NCI-H345 treated with DMSO at 0.1 percent for 48 hours (cell line): ENCODE results near the gene NOX5.
"Not testable (repeated sequence)": the region's sequence is repeated elsewhere in the genome, so short reads cannot be mapped to it uniquely, and the experiment has no call there.

Experiments used
- DNase-seq: peaks from one replicate; lab custom pipeline; 2025; ENCODE audit not compliant: unreplicated experiment; lab: John Stamatoyannopoulos, UW

Gene NOX5

DNA sequence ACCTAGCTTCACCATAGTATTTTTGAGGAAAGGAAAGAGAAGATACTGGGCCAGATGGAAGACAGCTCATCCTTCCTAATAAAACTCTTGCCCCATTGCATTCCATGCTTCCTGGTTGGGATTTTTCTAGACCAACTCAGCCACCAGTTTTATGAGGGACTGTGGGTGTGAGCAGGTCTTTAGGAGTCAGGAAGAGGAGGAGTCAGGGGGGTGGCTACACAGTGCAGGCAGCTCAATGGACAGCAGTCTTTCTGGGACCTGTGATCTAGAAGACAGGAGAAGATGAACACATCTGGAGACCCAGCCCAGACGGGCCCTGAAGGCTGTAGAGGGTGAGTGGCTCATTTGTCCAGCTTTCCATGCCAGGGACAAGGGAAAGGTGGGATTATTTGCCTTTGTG, at the start of gene NOX5:
Gene NOX5, plus strand, starts transcription at position 242 of the 400 bp plus-strand sequence. Its CDS starts 41 bp downstream, at position 283.
- DNase-seq: no peak

DNA sequence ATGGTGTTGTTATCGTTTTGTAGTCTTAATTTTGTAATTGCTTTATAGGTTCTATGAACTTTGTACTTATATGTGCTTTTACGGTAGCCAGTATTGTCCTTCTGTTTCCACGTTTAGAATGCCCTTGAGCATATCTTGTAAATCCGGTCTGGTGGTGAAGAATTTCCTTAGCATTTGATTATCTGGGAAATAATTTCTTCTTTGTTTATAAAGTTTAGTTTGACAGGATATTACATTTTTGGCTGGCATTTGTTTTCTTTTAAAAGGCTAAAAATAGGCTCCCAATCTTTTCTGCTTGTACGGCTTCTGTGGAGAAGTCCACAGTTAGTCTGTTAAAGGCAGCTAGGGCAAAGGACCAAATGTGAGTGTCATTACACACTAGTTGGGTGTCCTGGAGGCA, 47.5 kb upstream of the NOX5 start:
- DNase-seq: no peak

- DNase-seq: no peak
These were observed 46.5 kb upstream of the NOX5 start for GRCh38 chr15:68967948-68968347.

DNA sequence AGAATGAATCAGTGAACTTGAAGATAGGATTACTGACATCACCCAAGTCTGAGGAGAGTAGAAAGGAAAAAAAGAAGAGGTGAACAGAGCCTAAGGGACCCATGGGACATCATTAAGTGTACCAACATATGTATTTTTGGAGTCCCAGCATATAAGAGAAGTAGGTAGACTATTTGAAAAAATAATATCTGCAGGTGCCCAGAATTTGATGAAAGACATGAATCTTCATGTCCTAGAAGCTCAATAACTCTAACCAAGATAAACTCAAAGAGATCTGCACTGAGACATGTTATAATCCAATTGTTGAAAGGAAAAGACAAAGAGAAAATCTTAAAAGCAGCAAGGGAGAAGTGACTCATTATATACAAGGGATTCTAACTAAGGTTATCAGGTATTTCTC, 45.2 kb upstream of the NOX5 start:
- DNase-seq: no peak

DNA sequence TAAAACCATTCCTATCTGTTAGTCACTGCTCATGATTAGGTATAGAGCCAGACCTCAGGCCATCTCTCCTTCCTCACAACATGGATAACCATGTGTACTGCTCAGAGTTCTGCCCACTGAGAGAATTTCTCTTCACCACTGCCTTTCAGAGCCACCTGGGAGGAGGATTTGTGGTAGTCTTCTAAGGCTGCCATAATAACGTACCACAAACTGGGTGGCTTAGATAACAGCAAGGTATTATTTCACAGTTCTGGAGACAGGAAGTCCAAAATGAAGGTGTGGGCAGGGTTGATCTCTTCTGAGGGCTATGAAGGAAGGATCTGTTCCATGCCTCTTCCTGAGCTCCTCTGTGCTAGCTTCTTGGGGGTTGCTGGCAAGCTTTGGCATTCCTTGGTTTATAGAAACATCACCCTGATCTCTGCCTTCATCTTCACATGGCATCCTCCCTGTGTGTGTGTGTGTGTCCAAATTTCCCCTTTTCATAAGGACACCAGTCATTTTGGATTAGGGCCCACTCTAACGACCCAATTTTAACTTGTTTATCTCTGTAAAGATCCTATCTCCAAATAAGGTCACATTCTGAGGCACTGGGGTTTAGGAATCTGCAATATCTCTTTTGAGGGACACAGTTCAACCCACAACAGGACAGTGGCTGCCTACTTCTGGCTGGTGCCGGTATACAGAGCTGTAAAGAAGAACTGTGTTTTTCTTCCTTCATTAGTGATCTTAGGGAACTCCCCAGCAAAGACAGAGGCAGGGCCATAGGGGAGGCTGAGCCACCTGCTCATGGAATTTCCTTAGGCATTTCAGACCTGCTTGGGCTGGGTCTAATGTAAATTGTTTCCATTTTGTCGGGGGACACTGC, 42.1 kb upstream of the NOX5 start:
- DNase-seq: no peak

DNA sequence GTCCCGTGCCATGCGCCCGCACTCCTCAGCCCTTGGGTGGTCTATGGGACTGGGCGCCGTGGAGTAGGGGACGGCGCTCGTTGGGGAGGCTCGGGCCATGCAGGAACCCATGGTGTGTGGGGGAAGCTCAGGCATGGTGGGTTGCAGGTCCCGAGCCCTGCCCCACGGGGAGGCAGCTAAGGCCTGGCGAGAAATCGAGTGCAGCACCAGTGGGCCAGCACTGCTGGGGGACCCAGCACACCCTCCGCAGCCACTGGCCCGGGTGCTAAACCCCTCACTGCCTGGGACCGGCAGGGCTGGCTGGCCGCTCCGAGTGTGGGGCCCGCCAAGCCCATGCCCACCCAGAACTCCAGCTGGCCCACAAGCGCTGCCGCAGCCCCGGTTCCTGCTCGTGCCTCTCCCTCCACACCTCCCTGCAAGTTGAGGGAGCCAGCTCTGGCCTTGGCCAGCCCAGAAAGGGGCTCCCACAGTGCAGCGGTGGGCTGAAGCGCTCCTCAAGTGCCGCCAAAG, 38.8 kb upstream of the NOX5 start:
- not testable (repeated sequence) for DNase-seq

DNA sequence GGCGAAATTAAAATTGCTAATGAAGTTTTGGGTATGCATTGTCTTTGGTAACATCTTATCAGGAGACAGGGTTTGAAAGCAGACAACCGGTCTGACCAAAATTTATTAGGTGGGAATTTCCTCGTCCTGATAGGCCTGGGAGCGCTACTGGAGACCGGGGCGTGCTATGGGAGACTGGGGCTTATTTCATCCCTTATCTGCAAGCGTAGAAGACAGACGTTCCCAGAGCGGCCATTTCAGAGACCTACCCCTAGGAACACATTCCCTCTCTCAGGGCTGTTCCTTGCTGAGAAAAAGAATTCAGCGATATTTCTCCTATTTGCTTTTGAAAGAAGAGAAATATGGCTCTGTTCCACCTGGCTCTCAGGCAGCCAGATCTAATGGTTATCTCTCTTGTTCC, 37.1 kb upstream of the NOX5 start:
- DNase-seq: not testable (repeated sequence)

GRCh38 chr15:68979006-68979405, 35.5 kb upstream of the NOX5 start:
- no peak for DNase-seq

DNA sequence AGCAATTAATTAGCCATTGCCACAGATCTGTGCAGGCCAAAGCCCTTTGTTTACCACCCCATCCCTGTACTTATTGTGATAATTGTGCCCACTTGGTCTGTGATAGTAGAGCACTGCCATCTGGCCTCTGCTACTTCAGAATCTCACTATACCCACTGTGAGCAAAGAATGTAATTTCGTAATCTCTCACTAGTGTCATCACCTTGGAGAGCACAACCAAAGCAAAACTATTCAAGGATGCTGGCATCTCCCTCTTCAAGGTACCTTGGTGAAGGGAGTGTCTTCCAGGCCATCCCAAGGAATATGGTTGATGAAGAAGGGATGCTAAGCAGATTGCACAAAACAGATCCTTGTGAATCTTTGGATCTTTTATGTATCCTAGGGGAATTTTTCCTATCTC, 34.7 kb upstream of the NOX5 start:
- no peak for DNase-seq

DNA sequence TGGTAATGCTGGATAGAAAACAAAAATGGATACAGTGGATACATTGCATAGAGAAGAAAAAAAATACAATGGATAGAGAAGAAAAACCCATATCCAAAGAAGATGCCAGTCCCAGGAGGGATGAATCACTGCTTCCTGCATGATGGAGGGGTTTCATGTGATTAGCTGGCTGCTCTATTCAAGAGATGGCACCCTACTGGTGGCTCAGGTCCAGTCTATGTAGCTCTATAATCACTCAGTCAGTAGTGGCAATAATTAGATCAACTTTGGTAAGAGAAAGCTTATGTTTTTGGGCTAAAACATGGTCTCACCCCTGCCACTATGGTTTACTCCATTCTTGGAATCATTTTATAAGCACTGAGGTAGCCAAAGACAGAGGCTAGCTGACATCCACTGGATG, 33.7 kb upstream of the NOX5 start:
- no peak for DNase-seq

GRCh38 chr15:68981941-68982340, 32.6 kb upstream of the NOX5 start:
- DNase-seq: no peak

DNA sequence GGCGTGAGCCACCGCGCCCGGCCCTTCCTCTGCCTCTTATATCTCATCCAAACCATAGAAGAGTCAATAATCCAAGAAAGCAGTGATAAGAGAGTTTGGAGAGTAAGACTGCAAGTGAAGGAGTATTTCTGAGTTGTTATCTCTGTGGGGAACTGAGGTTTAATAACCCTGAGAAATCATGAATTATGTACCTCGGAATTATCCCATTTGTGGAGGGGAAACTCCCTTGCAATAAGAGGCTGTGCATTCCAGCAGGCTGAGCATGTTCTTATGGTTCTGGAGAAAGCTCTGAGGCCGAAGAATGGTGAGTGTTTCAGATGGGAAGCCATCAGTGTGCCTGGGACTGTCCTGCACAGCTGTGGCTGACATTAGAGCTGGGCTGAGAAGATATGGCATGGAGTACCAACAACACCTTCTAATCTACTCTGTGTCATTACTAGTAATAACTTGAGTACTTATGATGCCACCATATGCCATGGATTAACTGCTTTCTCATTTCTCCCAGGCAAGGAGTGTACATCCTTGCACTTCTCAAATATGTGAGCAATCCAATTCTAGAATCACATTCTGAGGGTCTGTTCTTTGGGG, 31.4 kb upstream of the NOX5 start:
- no peak for DNase-seq

DNA sequence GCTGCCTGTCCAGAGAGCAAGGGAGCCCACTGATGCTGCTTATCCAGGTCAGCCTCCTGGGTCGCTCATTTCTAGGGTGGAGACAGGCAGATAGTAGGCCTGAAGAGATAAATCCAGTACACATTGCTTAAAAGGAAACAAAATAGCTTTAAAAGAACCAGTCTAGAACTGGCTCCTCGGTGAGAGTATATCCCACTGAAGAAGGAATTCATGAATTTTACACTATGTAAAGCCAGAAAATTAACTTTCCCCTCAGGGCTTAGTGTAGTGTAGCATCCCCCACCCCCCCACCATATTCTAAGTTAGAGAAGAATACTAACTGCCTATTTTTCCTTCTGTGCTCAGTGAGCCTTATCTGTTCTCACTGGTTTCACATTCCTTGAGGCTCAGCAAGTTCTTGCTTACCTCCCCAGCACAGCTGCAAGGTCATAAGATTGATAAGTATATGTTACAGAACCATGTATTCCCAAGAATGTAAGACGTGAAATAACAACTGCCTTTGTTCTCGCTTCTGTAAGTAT, 30.5 kb upstream of the NOX5 start:
- no peak for DNase-seq

- no peak for DNase-seq
These were observed 29.9 kb upstream of the NOX5 start for GRCh38 chr15:68984586-68984985.

GRCh38 chr15:68985361-68985891, 29.1 kb upstream of the NOX5 start:
- no peak for DNase-seq

- DNase-seq: no peak
These were observed 28.2 kb upstream of the NOX5 start for GRCh38 chr15:68986322-68986721.

DNA sequence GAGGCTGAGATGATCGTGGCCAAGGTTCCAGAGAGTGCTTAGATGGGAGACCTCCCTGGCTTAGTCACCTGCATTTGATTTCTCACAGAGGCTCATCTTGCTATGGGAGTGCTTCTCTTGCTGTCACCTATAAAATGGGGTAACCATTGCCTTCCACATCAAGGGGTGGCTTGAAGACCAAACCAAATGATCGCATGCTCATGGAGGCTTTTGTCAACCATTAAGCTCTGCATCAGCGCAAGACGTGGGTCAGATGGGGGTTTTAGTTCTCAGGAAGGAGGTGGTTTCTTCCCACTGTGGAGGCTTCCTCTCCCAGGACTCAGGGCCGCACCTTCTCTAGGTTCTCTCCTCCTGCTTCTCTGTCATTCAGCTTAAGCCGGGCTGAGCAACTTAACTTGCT, 27.4 kb upstream of the NOX5 start:
- no peak for DNase-seq

- DNase-seq: no peak
These were observed 26.8 kb upstream of the NOX5 start for GRCh38 chr15:68987676-68988075.

DNA sequence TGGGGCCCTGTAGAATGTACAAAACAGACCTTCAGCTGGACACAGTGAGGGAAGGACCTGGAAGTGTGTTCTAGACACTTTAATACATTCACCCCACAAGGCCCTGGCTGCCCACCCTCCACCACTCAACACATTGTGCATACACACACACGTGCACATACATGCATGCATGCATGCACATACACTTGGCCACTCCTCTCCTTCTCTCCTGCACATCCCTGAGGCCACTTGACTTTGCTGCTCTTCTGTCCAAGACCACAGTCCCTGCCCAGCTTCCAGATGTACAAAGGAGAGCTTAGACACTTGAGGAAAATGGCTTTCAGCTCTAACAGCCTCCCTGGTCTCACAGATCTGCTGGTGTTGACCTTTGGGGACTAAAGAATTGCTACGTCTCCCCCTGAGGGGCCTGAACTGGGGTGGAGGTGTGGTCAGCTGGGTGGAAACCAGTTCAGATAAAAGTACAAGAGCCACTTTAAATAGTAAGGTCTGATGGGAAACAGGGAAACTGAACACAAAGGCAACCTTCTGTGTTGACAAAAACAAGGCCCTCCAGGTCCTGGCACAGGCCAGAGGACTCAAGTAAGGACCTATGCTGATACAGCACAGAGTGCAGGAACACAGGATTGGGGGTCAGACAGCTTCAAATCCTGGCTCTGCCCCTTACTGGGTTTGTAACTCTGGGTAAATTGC, 24.8 kb upstream of the NOX5 start:
- no peak for DNase-seq

- DNase-seq: no peak
These were observed 24.1 kb upstream of the NOX5 start for GRCh38 chr15:68990231-68990991.
